Testis (tissue), 3 donors: ENCODE data around the gene THAP4. TPM values are rescaled to one million over a fixed set of nuclear protein-coding genes. Genes with fewer than 3 reads are reported as not detected.

ENCODE experiments used
- DNase-seq: peaks from one replicate; pipeline ENCODE4 v3.0.0-alpha.2; 2019
- H3K27ac ChIP-seq, 2 donors: fragments of 200-600 bp; sonication (generic); one replicate each; pipeline ENCODE4 v1.5.1; 2019
- H3K27me3 ChIP-seq: fragments of 200-600 bp; sonication (generic); one replicate; pipeline ENCODE4 v1.5.1; 2019
- H3K36me3 ChIP-seq: fragments of 200-600 bp; sonication (generic); one replicate; pipeline ENCODE4 v1.5.1; 2017; ENCODE audit warnings: low read depth; ENCODE audit errors: missing control alignments
- H3K4me1 ChIP-seq: fragments of 200-600 bp; sonication (generic); one replicate; pipeline ENCODE4 v1.5.1; 2019
- H3K4me3 ChIP-seq, 2 donors: fragments of 200-600 bp; sonication (generic); one replicate each; pipeline ENCODE4 v1.5.1; 2017 to 2019
- H3K9me3 ChIP-seq: fragments of 200-600 bp; sonication (generic); one replicate; pipeline ENCODE4 v1.5.1; 2017
- POLR2A ChIP-seq: fragments of 450-650 bp; IDR thresholded peaks from one replicate; pipeline ENCODE4 v1.6.1; 2017; ENCODE audit warnings: antibody characterized with exemption, mild to moderate bottlenecking, moderate library complexity
- WGBS, 2 donors: methylation state at CpG; one replicate each; pipeline ENCODE4 v1.1.5; 2018; 5-methylcytosine and 5-hydroxymethylcytosine counted together
- intact Hi-C: fragments of 100-400 bp; cut with DNase I; formaldehyde crosslinking; loops from one replicate; pipeline ENCODE4 v1.15.1; 2023; ENCODE audit warnings: low total_unique reads
- polyA plus RNA-seq: library from polyadenylated mRNA; stranded (reverse); fragments of 350-450 nt; fragmentation: Illumina TruSeq; extraction: RNeasy Lipid Tissue Mini Kit (QIAGEN cat#74804); gene quantifications from one replicate; pipeline ENCODE4 v1.2.3, GENCODE V29; 2014; ENCODE audit warnings: low read depth, low replicate concordance; ENCODE audit not compliant: insufficient read depth
- total RNA-seq, 2 donors: library from RNA; depleted of rRNA; stranded (reverse); fragments of >200 nt; gene quantifications; one replicate each; pipeline ENCODE4 v1.2.3, GENCODE V29; 2016
- TF ChIP-seq, protein P1 (sequence below), 3 experiments: fragments of 450-650 bp in 2 of 3; fragments of 200-600 bp in 1 of 3; sonication (generic) in 1 of 3; IDR thresholded peaks; one replicate each; pipeline ENCODE4 v1.5.1; 2016 to 2019; ENCODE audit warnings: antibody characterized with exemption in 3 of 3, mild to moderate bottlenecking in 2 of 3, moderate library complexity in 1 of 3

THAP4 gene
- total and polyA plus RNA-seq, 3 donors from 2014 or later: 61.3 to 73.5 (median 73.5) TPM

DNA sequence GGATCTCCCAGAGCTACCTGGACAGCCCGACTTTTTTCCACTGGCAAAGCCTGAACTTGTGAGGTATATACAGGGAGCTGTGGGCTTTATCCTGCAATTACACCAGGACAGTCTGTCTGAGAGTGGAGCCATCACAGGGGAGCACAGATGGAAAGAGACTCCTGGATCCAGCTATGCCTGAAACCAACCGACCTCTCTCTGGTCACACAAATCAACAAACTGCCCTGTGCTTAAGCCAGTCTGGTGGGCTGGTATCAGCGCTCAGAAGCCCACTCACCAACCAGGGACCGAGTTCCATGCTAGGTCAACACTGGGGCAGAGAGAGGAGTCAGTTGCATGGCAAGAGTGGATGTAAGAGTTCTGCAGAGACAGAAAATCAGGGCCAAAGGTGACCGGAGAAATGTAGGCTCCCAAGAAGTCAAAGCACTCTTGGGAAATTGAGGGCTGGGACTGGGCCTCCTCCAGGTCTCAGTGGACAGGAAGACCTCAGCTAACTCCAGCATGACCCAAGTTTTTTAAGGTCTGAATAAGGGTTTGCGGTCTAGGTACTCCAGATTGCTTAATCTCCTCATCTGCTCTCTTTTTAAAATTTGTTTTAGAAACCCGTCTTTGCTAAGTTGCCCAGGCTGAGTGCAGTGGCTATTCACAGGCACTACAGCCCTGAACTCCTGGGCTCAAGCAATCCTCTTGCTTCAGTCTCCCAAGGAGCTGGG is 82.2 kb downstream of the THAP4 start:
- intact Hi-C loops: no loop called here
- TF ChIP-seq POLR2A: no peak
- TF ChIP-seq, protein P1, sequence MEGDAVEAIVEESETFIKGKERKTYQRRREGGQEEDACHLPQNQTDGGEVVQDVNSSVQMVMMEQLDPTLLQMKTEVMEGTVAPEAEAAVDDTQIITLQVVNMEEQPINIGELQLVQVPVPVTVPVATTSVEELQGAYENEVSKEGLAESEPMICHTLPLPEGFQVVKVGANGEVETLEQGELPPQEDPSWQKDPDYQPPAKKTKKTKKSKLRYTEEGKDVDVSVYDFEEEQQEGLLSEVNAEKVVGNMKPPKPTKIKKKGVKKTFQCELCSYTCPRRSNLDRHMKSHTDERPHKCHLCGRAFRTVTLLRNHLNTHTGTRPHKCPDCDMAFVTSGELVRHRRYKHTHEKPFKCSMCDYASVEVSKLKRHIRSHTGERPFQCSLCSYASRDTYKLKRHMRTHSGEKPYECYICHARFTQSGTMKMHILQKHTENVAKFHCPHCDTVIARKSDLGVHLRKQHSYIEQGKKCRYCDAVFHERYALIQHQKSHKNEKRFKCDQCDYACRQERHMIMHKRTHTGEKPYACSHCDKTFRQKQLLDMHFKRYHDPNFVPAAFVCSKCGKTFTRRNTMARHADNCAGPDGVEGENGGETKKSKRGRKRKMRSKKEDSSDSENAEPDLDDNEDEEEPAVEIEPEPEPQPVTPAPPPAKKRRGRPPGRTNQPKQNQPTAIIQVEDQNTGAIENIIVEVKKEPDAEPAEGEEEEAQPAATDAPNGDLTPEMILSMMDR (IDR thresholded peaks at IDR 0.05): no peak
- no peaks in the 10 kb centered on the region for H3K36me3 ChIP-seq
- no peaks in the 10 kb centered on the region for H3K4me1 ChIP-seq
- no peaks in the 10 kb centered on the region for H3K9me3 ChIP-seq
- H3K27me3 ChIP-seq: no peaks in the 10 kb centered on the region
- DNase-seq: no peak
- no peak overlapping the region for H3K4me3 ChIP-seq
- WGBS, 2 donors: 87 to 95% methylated on average over 7 of the region's 7 CpGs
- H3K27ac ChIP-seq: no peak overlapping the region

DNA sequence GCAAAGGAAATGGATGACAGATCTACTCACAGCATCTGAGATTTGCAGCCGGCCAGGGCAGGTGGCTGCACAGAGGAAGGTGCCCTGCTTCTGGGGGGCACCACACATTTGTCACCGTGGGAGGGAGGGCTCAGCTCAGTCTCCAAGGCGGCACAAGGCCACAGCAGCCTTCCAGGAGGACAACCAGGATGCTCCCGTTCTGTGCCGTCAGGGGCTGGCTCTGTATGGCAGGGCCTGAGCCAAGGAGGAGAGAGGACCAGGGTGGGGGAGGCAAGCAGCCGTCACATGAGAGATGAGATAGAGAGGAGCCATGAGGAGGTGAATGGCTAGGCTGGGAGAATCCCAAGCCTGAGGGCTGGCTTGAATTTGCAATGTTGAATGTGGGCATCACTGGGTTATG is 83.0 kb downstream of the THAP4 start:
- no peak for TF ChIP-seq POLR2A
- TF ChIP-seq, protein P1 (IDR thresholded peaks at IDR 0.05): no peak
- DNase-seq: no peak
- Histone ChIP-seq H3K36me3 (no peaks in the 10 kb centered on the region), H3K27me3 (no peaks in the 10 kb centered on the region), H3K4me1 (no peaks in the 10 kb centered on the region), H3K27ac (no peak overlapping the region), H3K9me3 (no peaks in the 10 kb centered on the region), H3K4me3 (no peak overlapping the region)
- 59 to 64% methylated on average over 6 of the region's 6 CpGs for WGBS, 2 donors
- intact Hi-C loops: no loop called here

DNA sequence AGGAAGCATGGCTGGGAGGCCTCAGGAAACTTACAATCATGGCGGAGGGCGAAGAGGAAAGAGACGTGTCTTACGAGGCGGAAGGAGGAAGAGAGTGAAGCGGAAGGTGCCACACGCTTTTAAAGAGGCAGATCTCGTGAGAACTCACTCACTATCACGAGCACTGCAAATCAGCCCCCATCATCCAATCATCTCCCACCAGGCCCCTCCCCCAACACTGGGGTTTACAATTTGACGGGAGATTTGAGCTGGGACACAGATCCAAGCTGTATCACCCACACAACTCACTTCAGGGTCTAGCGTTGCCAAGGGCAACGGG is 83.5 kb downstream of the THAP4 start:
- Histone ChIP-seq H3K36me3 (no peaks in the 10 kb centered on the region), H3K27ac (no peak overlapping the region), H3K4me1 (no peaks in the 10 kb centered on the region), H3K4me3 (no peak overlapping the region), H3K9me3 (no peaks in the 10 kb centered on the region), H3K27me3 (no peaks in the 10 kb centered on the region)
- intact Hi-C loops: no loop called here
- WGBS, 2 donors: 65 to 80% methylated on average over 12 of the region's 12 CpGs
- DNase-seq: no peak
- TF ChIP-seq POLR2A: no peak
- TF ChIP-seq, protein P1 (IDR thresholded peaks at IDR 0.05): no peak

DNA sequence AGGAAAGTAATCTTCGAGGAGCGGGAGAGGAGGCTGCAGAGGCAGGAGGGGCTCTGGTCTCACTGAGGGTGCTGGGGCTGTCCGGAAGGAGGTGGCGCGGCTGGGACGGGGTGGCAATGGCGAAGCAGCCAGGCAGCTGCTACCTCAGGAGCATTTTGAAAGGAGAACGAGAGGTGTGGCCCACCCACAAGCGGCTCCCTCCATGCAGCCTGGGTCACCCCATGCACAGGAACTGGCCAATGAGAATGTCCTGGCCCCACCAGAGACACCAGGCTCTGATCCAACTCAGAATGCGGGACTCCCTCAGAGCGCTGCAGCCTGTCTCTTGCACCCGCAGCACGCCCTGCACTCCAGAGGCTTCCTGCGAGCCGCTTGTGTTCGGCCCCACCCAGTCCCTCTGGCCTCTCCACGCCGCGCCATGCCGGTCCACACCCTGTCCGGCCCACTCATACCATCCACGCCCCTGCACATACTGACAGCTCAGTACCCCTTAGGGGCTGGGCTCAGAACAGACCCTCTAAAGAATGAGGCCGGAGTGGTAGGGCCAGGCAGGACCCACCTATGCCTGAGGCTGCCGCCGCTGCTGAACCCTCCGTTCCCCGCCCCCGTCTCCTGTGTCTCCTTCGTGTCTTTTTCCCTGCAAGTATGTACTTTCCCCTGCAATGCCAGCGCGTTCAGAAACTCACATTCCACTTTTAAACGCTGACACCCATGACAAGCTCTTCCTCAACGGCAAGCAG is 84.8 kb downstream of the THAP4 start:
- Histone ChIP-seq H3K36me3 (no peaks in the 10 kb centered on the region), H3K27me3 (no peaks in the 10 kb centered on the region), H3K4me1 (peaks cover 2% of the 10 kb centered on the region), H3K27ac (no peak overlapping the region), H3K4me3 (no peak overlapping the region), H3K9me3 (no peaks in the 10 kb centered on the region)
- TF ChIP-seq POLR2A: no peak
- TF ChIP-seq, protein P1 (IDR thresholded peaks at IDR 0.05): no peak
- 80 to 83% methylated on average over 21 to 33 of the region's 33 CpGs for WGBS, 2 donors
- intact Hi-C loops: no loop called here
- no peak for DNase-seq
